Fibroblast of mammary gland (primary cell): ENCODE measurements around the gene HEATR5A.

ENCODE experiments used
- DNase-seq: peaks from one replicate; pipeline ENCODE4 v3.0.0-alpha.2; 2010; ENCODE audit warnings: low read depth
- H3K4me3 ChIP-seq: 2 replicates; pipeline ENCODE4 v1.5.1; 2011; ENCODE audit warnings: low read depth, mild to moderate bottlenecking, low read length, moderate library complexity; ENCODE audit not compliant: control insufficient read depth
- TF ChIP-seq, protein P1 (sequence below): conservative IDR thresholded peaks from 2 replicates; pipeline ENCODE4 v1.5.1; 2011; ENCODE audit warnings: low read depth, low read length, inconsistent platforms; ENCODE audit not compliant: control insufficient read depth, insufficient read depth

Gene HEATR5A

DNA sequence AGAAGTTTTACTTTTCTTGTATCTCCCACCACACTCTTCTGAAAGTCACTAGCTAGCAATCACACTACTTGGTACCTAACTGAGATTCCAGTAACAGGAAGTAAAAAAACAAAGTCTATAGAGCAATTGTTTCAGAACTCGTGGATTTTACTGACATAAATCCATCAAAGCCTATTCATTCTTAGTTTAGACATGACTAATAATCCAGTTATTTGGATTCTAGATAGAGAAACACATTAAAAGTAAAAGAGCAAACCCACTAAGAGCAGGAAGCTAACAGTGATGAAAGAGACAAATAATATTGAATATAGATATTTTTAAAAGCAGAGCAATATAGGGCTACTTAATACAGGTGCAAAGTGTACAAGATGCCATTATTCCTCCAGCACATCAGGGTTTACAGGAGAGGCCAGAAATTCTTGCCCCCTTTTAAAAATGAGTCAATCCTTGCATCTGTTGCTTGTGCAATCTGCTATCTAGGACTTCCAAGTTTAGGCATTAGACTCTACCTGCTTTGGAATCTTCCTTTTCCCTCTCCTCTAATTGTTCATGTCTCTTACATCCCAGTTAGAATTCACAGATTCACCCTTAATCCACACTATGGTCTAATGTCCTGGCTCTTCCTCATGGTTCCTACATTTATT lies 6.0 kb downstream of the HEATR5A start:
- DNase-seq, result peak; percentile 40
- no peak overlapping the region for H3K4me3 ChIP-seq
- TF ChIP-seq, protein P1, sequence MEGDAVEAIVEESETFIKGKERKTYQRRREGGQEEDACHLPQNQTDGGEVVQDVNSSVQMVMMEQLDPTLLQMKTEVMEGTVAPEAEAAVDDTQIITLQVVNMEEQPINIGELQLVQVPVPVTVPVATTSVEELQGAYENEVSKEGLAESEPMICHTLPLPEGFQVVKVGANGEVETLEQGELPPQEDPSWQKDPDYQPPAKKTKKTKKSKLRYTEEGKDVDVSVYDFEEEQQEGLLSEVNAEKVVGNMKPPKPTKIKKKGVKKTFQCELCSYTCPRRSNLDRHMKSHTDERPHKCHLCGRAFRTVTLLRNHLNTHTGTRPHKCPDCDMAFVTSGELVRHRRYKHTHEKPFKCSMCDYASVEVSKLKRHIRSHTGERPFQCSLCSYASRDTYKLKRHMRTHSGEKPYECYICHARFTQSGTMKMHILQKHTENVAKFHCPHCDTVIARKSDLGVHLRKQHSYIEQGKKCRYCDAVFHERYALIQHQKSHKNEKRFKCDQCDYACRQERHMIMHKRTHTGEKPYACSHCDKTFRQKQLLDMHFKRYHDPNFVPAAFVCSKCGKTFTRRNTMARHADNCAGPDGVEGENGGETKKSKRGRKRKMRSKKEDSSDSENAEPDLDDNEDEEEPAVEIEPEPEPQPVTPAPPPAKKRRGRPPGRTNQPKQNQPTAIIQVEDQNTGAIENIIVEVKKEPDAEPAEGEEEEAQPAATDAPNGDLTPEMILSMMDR, result no peak

GRCh38 chr14:31411218-31411727 lies 9.1 kb downstream of the HEATR5A start:
- H3K4me3 ChIP-seq, result no peak overlapping the region
- peak; percentile 38 for DNase-seq
- TF ChIP-seq, protein P1, result no peak

DNA sequence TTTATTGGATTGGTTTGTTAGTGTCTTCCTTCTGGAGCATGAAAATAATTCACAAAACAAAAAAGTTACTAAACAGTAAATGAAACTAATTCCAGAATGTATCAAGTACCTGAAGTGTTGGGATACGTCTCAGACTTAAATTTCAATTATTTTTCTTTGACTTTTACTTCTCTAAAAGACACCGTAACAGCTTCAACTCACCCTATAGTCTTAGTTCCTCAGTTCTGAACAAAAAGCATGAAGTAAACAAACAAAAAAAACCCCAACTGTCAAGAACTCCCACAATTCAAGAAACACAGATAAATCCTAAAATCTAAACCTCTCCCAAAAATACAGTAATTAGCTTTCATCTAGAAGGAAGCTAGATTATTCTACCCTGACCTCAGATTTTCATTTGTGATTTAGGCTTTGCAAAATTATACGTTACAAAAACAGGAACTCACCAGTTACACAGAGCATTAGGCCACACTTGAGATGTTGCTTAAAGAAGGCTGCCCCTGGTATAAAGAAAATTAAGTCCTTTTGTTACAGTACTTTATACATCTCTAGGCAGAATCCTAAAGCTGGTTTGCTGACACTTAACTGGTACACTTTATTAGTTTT lies 10.2 kb downstream of the HEATR5A start:
- TF ChIP-seq, protein P1, result no peak
- H3K4me3 ChIP-seq, result no peak overlapping the region
- no peak for DNase-seq

- DNase-seq, result no peak
- H3K4me3 ChIP-seq, result no peak overlapping the region
- TF ChIP-seq, protein P1, result no peak
Measured at GRCh38 chr14:31408421-31408820, 11.9 kb downstream of the HEATR5A start.

DNA sequence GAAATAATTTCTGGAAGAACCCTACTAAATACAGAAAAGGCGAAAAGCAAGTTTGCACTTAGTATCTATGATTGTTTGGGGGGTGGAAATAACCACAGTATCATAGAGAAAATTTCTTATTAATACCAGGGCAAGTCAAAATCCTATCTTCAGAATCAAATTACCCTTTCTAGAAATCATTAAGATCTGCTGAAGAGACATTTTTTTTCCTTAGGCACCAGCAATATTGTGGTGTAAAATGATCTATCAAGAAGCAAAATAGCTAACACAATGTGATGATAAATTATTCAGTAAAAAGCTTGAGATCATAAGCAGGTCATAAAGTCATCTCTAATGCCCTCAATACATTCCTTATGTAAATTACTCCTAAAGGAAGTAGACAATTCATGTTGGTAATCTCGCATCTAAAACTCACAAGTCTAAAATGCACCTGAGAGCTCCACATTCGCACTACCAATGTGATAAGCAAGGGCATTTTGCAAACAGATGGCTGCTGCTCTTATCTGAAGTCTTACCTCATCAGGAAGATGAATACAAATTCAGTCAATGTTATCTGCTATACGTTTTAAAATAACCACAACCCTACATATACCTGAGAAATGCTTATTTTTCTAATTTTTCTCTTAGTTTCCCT lies 14.6 kb downstream of the HEATR5A start:
- TF ChIP-seq, protein P1, result no peak
- no peak for DNase-seq

GRCh38 chr14:31405106-31405505 lies 15.2 kb downstream of the HEATR5A start:
- TF ChIP-seq, protein P1, result no peak
- DNase-seq, result no peak

More for the DNA sequence above, 14.6 kb downstream of the HEATR5A start:
- no peak overlapping the region for H3K4me3 ChIP-seq

More at GRCh38 chr14:31405106-31405505, 15.2 kb downstream of the HEATR5A start:
- H3K4me3 ChIP-seq, result no peak overlapping the region
